ENCODE measurements around the gene LRRC30. TPM values are rescaled to one million over a fixed set of nuclear protein-coding genes. Genes with fewer than 3 reads are reported as not detected.

The LRRC30 gene
- polyA plus RNA-seq, 2 donors = not detected

- H3K27me3 ChIP-seq (ENCODE audit: control insufficient read depth in 1 of 2, insufficient read depth in 2 of 2, low read length in 2 of 2) = no peaks in the 10 kb centered on the region
- H3K4me1 ChIP-seq (ENCODE audit: control insufficient read depth in 2 of 2, insufficient read depth in 2 of 2, low read length in 1 of 2) = no peaks in the 10 kb centered on the region
- H3K36me3 ChIP-seq (ENCODE audit: control insufficient read depth in 2 of 2, insufficient read depth in 2 of 2, low read length in 1 of 2) = no peaks in the 10 kb centered on the region
- H3K4me3 ChIP-seq (ENCODE audit: low read depth in 1 of 2, low read length in 2 of 2) = no peak overlapping the region
- H3K27ac ChIP-seq (ENCODE audit: low read depth in 2 of 2, low read length in 1 of 2) = no peak overlapping the region
- H3K9me3 ChIP-seq (ENCODE audit: control insufficient read depth in 2 of 2, insufficient read depth in 1 of 2, low read depth in 1 of 2, low read length in 1 of 2) = no peaks in the 10 kb centered on the region
- WGBS, 2 donors = 79 to 81% methylated on average over 2 of the region's 2 CpGs
Observed at GRCh38 chr18:7236072-7236471, 5.2 kb downstream of the LRRC30 start.

GRCh38 chr18:7236933-7237332 lies 6.0 kb downstream of the LRRC30 start:
- Histone ChIP-seq H3K9me3 (ENCODE audit: control insufficient read depth in 2 of 2, insufficient read depth in 1 of 2, low read depth in 1 of 2, low read length in 1 of 2) (no peaks in the 10 kb centered on the region), H3K36me3 (ENCODE audit: control insufficient read depth in 2 of 2, insufficient read depth in 2 of 2, low read length in 1 of 2) (no peaks in the 10 kb centered on the region), H3K27ac (ENCODE audit: low read depth in 2 of 2, low read length in 1 of 2) (no peak overlapping the region), H3K4me1 (ENCODE audit: control insufficient read depth in 2 of 2, insufficient read depth in 2 of 2, low read length in 1 of 2) (no peaks in the 10 kb centered on the region), H3K4me3 (ENCODE audit: low read depth in 1 of 2, low read length in 2 of 2) (no peak overlapping the region), H3K27me3 (ENCODE audit: control insufficient read depth in 1 of 2, insufficient read depth in 2 of 2, low read length in 2 of 2) (no peaks in the 10 kb centered on the region)
- WGBS, 2 donors = 89% methylated on average over 8 of the region's 8 CpGs

GRCh38 chr18:7237673-7238272 lies 6.9 kb downstream of the LRRC30 start:
- Histone ChIP-seq H3K27ac (ENCODE audit: low read depth in 2 of 2, low read length in 1 of 2) (no peak overlapping the region), H3K27me3 (ENCODE audit: control insufficient read depth in 1 of 2, insufficient read depth in 2 of 2, low read length in 2 of 2) (no peaks in the 10 kb centered on the region), H3K9me3 (ENCODE audit: control insufficient read depth in 2 of 2, insufficient read depth in 1 of 2, low read depth in 1 of 2, low read length in 1 of 2) (no peaks in the 10 kb centered on the region), H3K4me3 (ENCODE audit: low read depth in 1 of 2, low read length in 2 of 2) (no peak overlapping the region), H3K4me1 (ENCODE audit: control insufficient read depth in 2 of 2, insufficient read depth in 2 of 2, low read length in 1 of 2) (no peaks in the 10 kb centered on the region), H3K36me3 (ENCODE audit: control insufficient read depth in 2 of 2, insufficient read depth in 2 of 2, low read length in 1 of 2) (peaks cover 0 to 2% of the 10 kb centered on the region in 2 donors)
- WGBS, 2 donors = 66 to 68% methylated on average over 6 of the region's 6 CpGs

- H3K4me3 ChIP-seq (ENCODE audit: low read depth in 1 of 2, low read length in 2 of 2) = no peak overlapping the region
- WGBS, 2 donors = 94 to 95% methylated on average over 4 of the region's 4 CpGs
- H3K9me3 ChIP-seq (ENCODE audit: control insufficient read depth in 2 of 2, insufficient read depth in 1 of 2, low read depth in 1 of 2, low read length in 1 of 2) = no peaks in the 10 kb centered on the region
- no peaks in the 10 kb centered on the region for H3K27me3 ChIP-seq (ENCODE audit: control insufficient read depth in 1 of 2, insufficient read depth in 2 of 2, low read length in 2 of 2)
- H3K27ac ChIP-seq (ENCODE audit: low read depth in 2 of 2, low read length in 1 of 2) = no peak overlapping the region
- no peaks in the 10 kb centered on the region for H3K4me1 ChIP-seq (ENCODE audit: control insufficient read depth in 2 of 2, insufficient read depth in 2 of 2, low read length in 1 of 2)
- peaks cover 0 to 2% of the 10 kb centered on the region in 2 donors for H3K36me3 ChIP-seq (ENCODE audit: control insufficient read depth in 2 of 2, insufficient read depth in 2 of 2, low read length in 1 of 2)
Observed at GRCh38 chr18:7242926-7243325, 12.0 kb downstream of the LRRC30 start.

- Histone ChIP-seq H3K36me3 (ENCODE audit: control insufficient read depth in 2 of 2, insufficient read depth in 2 of 2, low read length in 1 of 2) (no peaks in the 10 kb centered on the region), H3K9me3 (ENCODE audit: control insufficient read depth in 2 of 2, insufficient read depth in 1 of 2, low read depth in 1 of 2, low read length in 1 of 2) (no peaks in the 10 kb centered on the region), H3K27me3 (ENCODE audit: control insufficient read depth in 1 of 2, insufficient read depth in 2 of 2, low read length in 2 of 2) (no peaks in the 10 kb centered on the region), H3K4me1 (ENCODE audit: control insufficient read depth in 2 of 2, insufficient read depth in 2 of 2, low read length in 1 of 2) (no peaks in the 10 kb centered on the region), H3K27ac (ENCODE audit: low read depth in 2 of 2, low read length in 1 of 2) (no peak overlapping the region), H3K4me3 (ENCODE audit: low read depth in 1 of 2, low read length in 2 of 2) (no peak overlapping the region)
- 68 to 73% methylated on average over 6 of the region's 6 CpGs for whole genome bisulfite sequencing, 2 donors
Observed at GRCh38 chr18:7248877-7249276, 18.0 kb downstream of the LRRC30 start.

- Histone ChIP-seq H3K4me1 (ENCODE audit: control insufficient read depth in 2 of 2, insufficient read depth in 2 of 2, low read length in 1 of 2) (no peaks in the 10 kb centered on the region), H3K9me3 (ENCODE audit: control insufficient read depth in 2 of 2, insufficient read depth in 1 of 2, low read depth in 1 of 2, low read length in 1 of 2) (no peaks in the 10 kb centered on the region), H3K27ac (ENCODE audit: low read depth in 2 of 2, low read length in 1 of 2) (no peak overlapping the region), H3K4me3 (ENCODE audit: low read depth in 1 of 2, low read length in 2 of 2) (no peak overlapping the region), H3K27me3 (ENCODE audit: control insufficient read depth in 1 of 2, insufficient read depth in 2 of 2, low read length in 2 of 2) (no peaks in the 10 kb centered on the region), H3K36me3 (ENCODE audit: control insufficient read depth in 2 of 2, insufficient read depth in 2 of 2, low read length in 1 of 2) (no peaks in the 10 kb centered on the region)
- WGBS, 2 donors = 89 to 91% methylated on average over 5 of the region's 5 CpGs
Observed at GRCh38 chr18:7254163-7254562, 23.3 kb downstream of the LRRC30 start.

GRCh38 chr18:7255054-7255453 lies 24.2 kb downstream of the LRRC30 start:
- WGBS, 2 donors = 90 to 94% methylated on average over 8 of the region's 8 CpGs
- Histone ChIP-seq H3K4me3 (ENCODE audit: low read depth in 1 of 2, low read length in 2 of 2) (no peak overlapping the region), H3K9me3 (ENCODE audit: control insufficient read depth in 2 of 2, insufficient read depth in 1 of 2, low read depth in 1 of 2, low read length in 1 of 2) (no peaks in the 10 kb centered on the region), H3K4me1 (ENCODE audit: control insufficient read depth in 2 of 2, insufficient read depth in 2 of 2, low read length in 1 of 2) (no peaks in the 10 kb centered on the region), H3K27me3 (ENCODE audit: control insufficient read depth in 1 of 2, insufficient read depth in 2 of 2, low read length in 2 of 2) (no peaks in the 10 kb centered on the region), H3K27ac (ENCODE audit: low read depth in 2 of 2, low read length in 1 of 2) (no peak overlapping the region), H3K36me3 (ENCODE audit: control insufficient read depth in 2 of 2, insufficient read depth in 2 of 2, low read length in 1 of 2) (no peaks in the 10 kb centered on the region)

- H3K4me3 ChIP-seq (ENCODE audit: low read depth in 1 of 2, low read length in 2 of 2) = no peak overlapping the region
- H3K27ac ChIP-seq (ENCODE audit: low read depth in 2 of 2, low read length in 1 of 2) = no peak overlapping the region
- no peaks in the 10 kb centered on the region for H3K4me1 ChIP-seq (ENCODE audit: control insufficient read depth in 2 of 2, insufficient read depth in 2 of 2, low read length in 1 of 2)
- no peaks in the 10 kb centered on the region for H3K36me3 ChIP-seq (ENCODE audit: control insufficient read depth in 2 of 2, insufficient read depth in 2 of 2, low read length in 1 of 2)
- no peaks in the 10 kb centered on the region for H3K9me3 ChIP-seq (ENCODE audit: control insufficient read depth in 2 of 2, insufficient read depth in 1 of 2, low read depth in 1 of 2, low read length in 1 of 2)
- 95% methylated on average over 5 of the region's 5 CpGs for WGBS, 2 donors
- H3K27me3 ChIP-seq (ENCODE audit: control insufficient read depth in 1 of 2, insufficient read depth in 2 of 2, low read length in 2 of 2) = no peaks in the 10 kb centered on the region
Observed at GRCh38 chr18:7255643-7256042, 24.8 kb downstream of the LRRC30 start.

- 43 to 51% methylated on average over 10 of the region's 10 CpGs for WGBS, 2 donors
- H3K27me3 ChIP-seq (ENCODE audit: control insufficient read depth in 1 of 2, insufficient read depth in 2 of 2, low read length in 2 of 2) = no peaks in the 10 kb centered on the region
Observed at GRCh38 chr18:7256618-7257425, 25.9 kb downstream of the LRRC30 start.

GRCh38 chr18:7257426-7257740 lies 26.5 kb downstream of the LRRC30 start:
- Histone ChIP-seq H3K4me1 (ENCODE audit: control insufficient read depth in 2 of 2, insufficient read depth in 2 of 2, low read length in 1 of 2) (no peaks in the 10 kb centered on the region), H3K9me3 (ENCODE audit: control insufficient read depth in 2 of 2, insufficient read depth in 1 of 2, low read depth in 1 of 2, low read length in 1 of 2) (no peaks in the 10 kb centered on the region), H3K27ac (ENCODE audit: low read depth in 2 of 2, low read length in 1 of 2) (no peak overlapping the region), H3K27me3 (ENCODE audit: control insufficient read depth in 1 of 2, insufficient read depth in 2 of 2, low read length in 2 of 2) (no peaks in the 10 kb centered on the region), H3K4me3 (ENCODE audit: low read depth in 1 of 2, low read length in 2 of 2) (no peak overlapping the region), H3K36me3 (ENCODE audit: control insufficient read depth in 2 of 2, insufficient read depth in 2 of 2, low read length in 1 of 2) (no peaks in the 10 kb centered on the region)
- 67% methylated on average over 3 of the region's 3 CpGs for WGBS, 2 donors

More at GRCh38 chr18:7256618-7257425, 25.9 kb downstream of the LRRC30 start:
- no peak overlapping the region for H3K27ac ChIP-seq (ENCODE audit: low read depth in 2 of 2, low read length in 1 of 2)
- no peaks in the 10 kb centered on the region for H3K36me3 ChIP-seq (ENCODE audit: control insufficient read depth in 2 of 2, insufficient read depth in 2 of 2, low read length in 1 of 2)
- no peak overlapping the region for H3K4me3 ChIP-seq (ENCODE audit: low read depth in 1 of 2, low read length in 2 of 2)
- no peaks in the 10 kb centered on the region for H3K9me3 ChIP-seq (ENCODE audit: control insufficient read depth in 2 of 2, insufficient read depth in 1 of 2, low read depth in 1 of 2, low read length in 1 of 2)
- no peaks in the 10 kb centered on the region for H3K4me1 ChIP-seq (ENCODE audit: control insufficient read depth in 2 of 2, insufficient read depth in 2 of 2, low read length in 1 of 2)
